ENCODE results near the gene MTUS2. TPM values are rescaled to one million over a fixed set of nuclear protein-coding genes. Genes with fewer than 3 reads are reported as not detected.

Gene MTUS2
- total and polyA plus RNA-seq, 2 donors from 2014 or later = 0.06 to 0.22 TPM

DNA sequence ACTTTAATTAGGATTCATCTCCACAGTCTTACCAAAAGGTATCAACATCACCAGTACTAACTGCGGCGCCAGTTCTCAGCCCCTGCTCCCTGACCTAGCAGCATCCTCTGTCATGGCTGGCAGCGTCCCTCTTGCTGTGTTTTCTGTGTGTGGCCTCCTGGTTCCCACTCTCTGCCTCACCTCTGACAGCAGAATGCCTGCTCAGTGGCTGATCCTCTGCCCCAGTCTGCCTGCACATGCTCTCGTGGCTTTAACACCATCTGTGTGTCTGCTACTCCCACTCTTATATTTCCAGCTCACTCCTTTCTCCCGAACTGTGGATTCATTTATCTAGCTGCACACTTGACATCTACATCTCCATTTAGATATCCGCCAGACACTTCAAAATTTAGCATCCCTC lies 341.5 kb downstream of the MTUS2 start:
- no peaks in the 10 kb centered on the region for H3K9me3 ChIP-seq (ENCODE audit: control insufficient read depth in 2 of 3, insufficient read depth in 1 of 3, low read length in 3 of 3)
- no peak overlapping the region for H3K4me3 ChIP-seq (ENCODE audit: low read length in 3 of 3)
- no peak for TF ChIP-seq CTCF (IDR thresholded peaks at IDR 0.05; ENCODE audit: borderline replicate concordance, extremely low read depth, insufficient read depth)
- no peak overlapping the region for H3K27ac ChIP-seq (ENCODE audit: low read depth in 2 of 2, low read length in 2 of 2)
- no peaks in the 10 kb centered on the region for H3K4me1 ChIP-seq (ENCODE audit: control insufficient read depth in 2 of 3, insufficient read depth in 2 of 3, low read depth in 1 of 3, low read length in 3 of 3)
- DNase-seq (no peak), FAIRE-seq (no peak)
- no peak overlapping the region for H3K9ac ChIP-seq (ENCODE audit: low read length in 3 of 3)
- no peaks in the 10 kb centered on the region for H3K27me3 ChIP-seq (ENCODE audit: control insufficient read depth, insufficient read depth, low read length)
- no peaks in the 10 kb centered on the region for H3K36me3 ChIP-seq (ENCODE audit: control insufficient read depth in 2 of 3, insufficient read depth in 3 of 3, low read length in 3 of 3)
- intact Hi-C loops (cut with DNase I) = no loop called here

DNA sequence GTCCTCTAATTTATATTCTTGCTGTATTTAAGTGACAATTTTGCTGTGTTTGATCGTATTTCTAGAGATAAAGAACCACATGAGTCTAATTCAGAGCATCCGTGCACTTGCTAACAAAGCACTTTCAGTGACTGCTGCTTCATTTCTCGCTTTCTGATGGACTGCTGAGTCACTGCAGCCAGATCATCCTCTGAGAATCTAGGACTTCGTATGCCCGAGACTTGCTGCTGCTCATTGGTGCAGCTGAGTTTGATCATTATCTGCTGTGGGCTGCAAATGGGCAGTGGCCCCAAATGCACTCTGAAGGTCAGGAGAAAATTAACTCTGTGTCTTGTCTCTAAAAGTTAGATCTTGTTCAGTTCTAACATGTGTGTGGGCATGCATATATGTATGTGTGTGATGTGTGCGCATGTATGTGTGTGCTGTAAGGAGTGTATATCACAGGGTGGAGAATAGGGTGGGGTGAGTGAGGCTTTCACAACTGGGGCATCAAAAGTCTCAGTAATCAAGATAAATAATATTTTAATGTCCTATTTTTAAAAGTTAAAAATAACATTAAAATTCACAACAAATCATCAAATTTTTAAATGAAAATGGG lies 342.6 kb downstream of the MTUS2 start:
- Histone ChIP-seq H3K4me3 (ENCODE audit: low read length in 3 of 3) (no peak overlapping the region), H3K36me3 (ENCODE audit: control insufficient read depth in 2 of 3, insufficient read depth in 3 of 3, low read length in 3 of 3) (no peaks in the 10 kb centered on the region), H3K27me3 (ENCODE audit: control insufficient read depth, insufficient read depth, low read length) (no peaks in the 10 kb centered on the region), H3K9me3 (ENCODE audit: control insufficient read depth in 2 of 3, insufficient read depth in 1 of 3, low read length in 3 of 3) (no peaks in the 10 kb centered on the region), H3K27ac (ENCODE audit: low read depth in 2 of 2, low read length in 2 of 2) (no peak overlapping the region), H3K4me1 (ENCODE audit: control insufficient read depth in 2 of 3, insufficient read depth in 2 of 3, low read depth in 1 of 3, low read length in 3 of 3) (no peaks in the 10 kb centered on the region), H3K9ac (ENCODE audit: low read length in 3 of 3) (no peak overlapping the region)
- no peak for FAIRE-seq
- intact Hi-C loops (cut with DNase I) = no loop called here
- DNase-seq = no peak
- no peak for TF ChIP-seq CTCF (IDR thresholded peaks at IDR 0.05; ENCODE audit: borderline replicate concordance, extremely low read depth, insufficient read depth)

- H3K9me3 ChIP-seq (ENCODE audit: control insufficient read depth in 2 of 3, insufficient read depth in 1 of 3, low read length in 3 of 3) = no peaks in the 10 kb centered on the region
- H3K4me3 ChIP-seq (ENCODE audit: low read length in 3 of 3) = no peak overlapping the region
- no peak for TF ChIP-seq CTCF (IDR thresholded peaks at IDR 0.05; ENCODE audit: borderline replicate concordance, extremely low read depth, insufficient read depth)
- H3K27me3 ChIP-seq (ENCODE audit: control insufficient read depth, insufficient read depth, low read length) = no peaks in the 10 kb centered on the region
- H3K4me1 ChIP-seq (ENCODE audit: control insufficient read depth in 2 of 3, insufficient read depth in 2 of 3, low read depth in 1 of 3, low read length in 3 of 3) = no peaks in the 10 kb centered on the region
- no peak for FAIRE-seq
- DNase-seq = no peak
- H3K27ac ChIP-seq (ENCODE audit: low read depth in 2 of 2, low read length in 2 of 2) = no peak overlapping the region
- no peaks in the 10 kb centered on the region for H3K36me3 ChIP-seq (ENCODE audit: control insufficient read depth in 2 of 3, insufficient read depth in 3 of 3, low read length in 3 of 3)
- intact Hi-C loops (cut with DNase I) = no loop called here
- no peak overlapping the region for H3K9ac ChIP-seq (ENCODE audit: low read length in 3 of 3)
Observed at GRCh38 chr13:29164116-29164515, 344.0 kb downstream of the MTUS2 start.

GRCh38 chr13:29165216-29165615 lies 345.1 kb downstream of the MTUS2 start:
- intact Hi-C loops (cut with DNase I) = no loop called here
- H3K4me3 ChIP-seq (ENCODE audit: low read length in 3 of 3) = no peak overlapping the region
- H3K9me3 ChIP-seq (ENCODE audit: control insufficient read depth in 2 of 3, insufficient read depth in 1 of 3, low read length in 3 of 3) = no peaks in the 10 kb centered on the region
- DNase-seq (no peak), FAIRE-seq (no peak)
- no peak overlapping the region for H3K9ac ChIP-seq (ENCODE audit: low read length in 3 of 3)
- no peaks in the 10 kb centered on the region for H3K27me3 ChIP-seq (ENCODE audit: control insufficient read depth, insufficient read depth, low read length)
- H3K27ac ChIP-seq (ENCODE audit: low read depth in 2 of 2, low read length in 2 of 2) = no peak overlapping the region
- no peak for TF ChIP-seq CTCF (IDR thresholded peaks at IDR 0.05; ENCODE audit: borderline replicate concordance, extremely low read depth, insufficient read depth)
- H3K4me1 ChIP-seq (ENCODE audit: control insufficient read depth in 2 of 3, insufficient read depth in 2 of 3, low read depth in 1 of 3, low read length in 3 of 3) = no peaks in the 10 kb centered on the region
- H3K36me3 ChIP-seq (ENCODE audit: control insufficient read depth in 2 of 3, insufficient read depth in 3 of 3, low read length in 3 of 3) = no peaks in the 10 kb centered on the region

Measured in kidney (tissue), 14 donors.